Peyer's patch (tissue), 4 donors: ENCODE data around the gene CENPA.

Experiments used
- POLR2A ChIP-seq, 2 donors: fragments of 450-650 bp; IDR thresholded peaks; one replicate each; pipeline ENCODE4 v1.5.1; 2017; ENCODE audit warnings: antibody characterized with exemption in 2 of 2, mild to moderate bottlenecking in 2 of 2, moderate library complexity in 2 of 2
- TF ChIP-seq, protein P1 (sequence below), 6 experiments: fragments of 450-650 bp in 4 of 6; fragments of 200-600 bp in 2 of 6; sonication (generic) in 1 of 6; IDR thresholded peaks; one replicate each; pipeline ENCODE4 v1.5.1; 2017 to 2019; ENCODE audit warnings: antibody characterized with exemption in 6 of 6, mild to moderate bottlenecking in 3 of 6, moderate library complexity in 1 of 6

DNA sequence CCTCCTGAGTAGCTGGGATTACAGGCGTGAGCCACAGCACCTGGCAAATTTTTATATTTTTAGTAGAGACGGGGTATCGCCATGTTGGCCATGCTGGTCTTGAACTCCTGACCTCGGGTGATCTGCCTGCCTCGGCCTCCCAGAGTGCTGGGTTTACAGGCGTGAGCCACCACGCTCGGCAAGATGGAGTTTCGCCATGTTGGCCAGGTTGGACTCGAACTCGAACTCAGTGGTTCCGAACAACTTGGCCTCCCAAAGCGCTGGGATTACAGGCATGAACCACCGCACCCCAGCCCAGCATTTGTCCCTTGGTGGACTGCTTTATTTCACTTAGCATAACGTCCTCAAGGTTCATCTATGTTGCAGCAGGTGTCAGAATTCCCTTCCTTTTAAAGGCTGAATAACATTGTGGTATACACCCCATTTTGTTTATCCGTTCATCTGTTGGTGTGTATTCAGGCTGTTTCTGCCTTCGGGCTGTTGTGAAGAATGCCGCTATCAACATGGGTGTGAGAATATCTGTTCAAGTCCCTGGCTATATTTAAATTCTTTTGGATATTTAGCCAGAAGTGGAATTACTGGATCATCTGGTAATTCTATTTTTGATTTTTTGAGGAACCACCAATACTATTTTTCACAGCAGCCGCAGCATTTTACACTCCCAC lies 1.2 kb upstream of the CENPA start:
- TF ChIP-seq, protein P1, sequence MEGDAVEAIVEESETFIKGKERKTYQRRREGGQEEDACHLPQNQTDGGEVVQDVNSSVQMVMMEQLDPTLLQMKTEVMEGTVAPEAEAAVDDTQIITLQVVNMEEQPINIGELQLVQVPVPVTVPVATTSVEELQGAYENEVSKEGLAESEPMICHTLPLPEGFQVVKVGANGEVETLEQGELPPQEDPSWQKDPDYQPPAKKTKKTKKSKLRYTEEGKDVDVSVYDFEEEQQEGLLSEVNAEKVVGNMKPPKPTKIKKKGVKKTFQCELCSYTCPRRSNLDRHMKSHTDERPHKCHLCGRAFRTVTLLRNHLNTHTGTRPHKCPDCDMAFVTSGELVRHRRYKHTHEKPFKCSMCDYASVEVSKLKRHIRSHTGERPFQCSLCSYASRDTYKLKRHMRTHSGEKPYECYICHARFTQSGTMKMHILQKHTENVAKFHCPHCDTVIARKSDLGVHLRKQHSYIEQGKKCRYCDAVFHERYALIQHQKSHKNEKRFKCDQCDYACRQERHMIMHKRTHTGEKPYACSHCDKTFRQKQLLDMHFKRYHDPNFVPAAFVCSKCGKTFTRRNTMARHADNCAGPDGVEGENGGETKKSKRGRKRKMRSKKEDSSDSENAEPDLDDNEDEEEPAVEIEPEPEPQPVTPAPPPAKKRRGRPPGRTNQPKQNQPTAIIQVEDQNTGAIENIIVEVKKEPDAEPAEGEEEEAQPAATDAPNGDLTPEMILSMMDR (IDR thresholded peaks at IDR 0.05), result no peak
- TF ChIP-seq POLR2A (IDR thresholded peaks at IDR 0.05), result no peak
